ENCODE data around the gene KCNK4.

KCNK4 gene

DNA sequence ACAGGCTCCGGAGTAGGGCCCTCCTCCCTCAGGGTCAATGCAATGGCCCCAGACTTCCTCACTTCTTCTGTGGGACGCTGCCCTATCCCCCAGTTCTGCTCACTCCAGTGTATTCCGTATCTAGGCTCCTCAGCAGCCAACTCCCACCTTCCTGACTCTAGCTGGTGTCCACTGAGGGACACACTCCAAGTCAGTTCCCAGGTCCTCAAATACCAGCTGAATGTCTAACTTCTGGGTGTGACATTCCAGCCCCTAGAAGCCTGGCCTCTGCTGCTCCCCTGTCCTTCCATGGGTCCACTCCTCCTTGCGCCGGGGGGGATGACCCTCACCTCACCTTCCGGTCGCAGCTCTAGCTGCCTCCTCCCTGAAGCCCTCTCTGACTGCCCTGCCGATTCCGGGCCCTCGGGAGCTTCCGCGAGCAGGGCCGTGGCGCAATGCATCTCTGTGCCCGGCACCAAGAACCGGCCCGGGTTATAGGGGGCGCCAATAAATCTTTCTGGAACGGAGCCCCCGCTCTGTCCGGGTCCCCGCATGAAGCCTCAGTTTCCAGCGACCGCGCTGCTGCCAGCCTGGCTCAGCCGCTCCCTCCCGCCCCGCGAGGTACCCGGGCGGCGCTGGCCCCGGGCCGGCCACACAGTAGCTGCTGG lies 22.1 kb upstream of the KCNK4 start:
- DNase-seq (ENCODE audit: low read depth, low spot score), result no peak

- DNase-seq (ENCODE audit: low read depth, low spot score), result peak; percentile 96
These were observed 21.4 kb upstream of the KCNK4 start for GRCh38 chr11:64269540-64270220.

DNA sequence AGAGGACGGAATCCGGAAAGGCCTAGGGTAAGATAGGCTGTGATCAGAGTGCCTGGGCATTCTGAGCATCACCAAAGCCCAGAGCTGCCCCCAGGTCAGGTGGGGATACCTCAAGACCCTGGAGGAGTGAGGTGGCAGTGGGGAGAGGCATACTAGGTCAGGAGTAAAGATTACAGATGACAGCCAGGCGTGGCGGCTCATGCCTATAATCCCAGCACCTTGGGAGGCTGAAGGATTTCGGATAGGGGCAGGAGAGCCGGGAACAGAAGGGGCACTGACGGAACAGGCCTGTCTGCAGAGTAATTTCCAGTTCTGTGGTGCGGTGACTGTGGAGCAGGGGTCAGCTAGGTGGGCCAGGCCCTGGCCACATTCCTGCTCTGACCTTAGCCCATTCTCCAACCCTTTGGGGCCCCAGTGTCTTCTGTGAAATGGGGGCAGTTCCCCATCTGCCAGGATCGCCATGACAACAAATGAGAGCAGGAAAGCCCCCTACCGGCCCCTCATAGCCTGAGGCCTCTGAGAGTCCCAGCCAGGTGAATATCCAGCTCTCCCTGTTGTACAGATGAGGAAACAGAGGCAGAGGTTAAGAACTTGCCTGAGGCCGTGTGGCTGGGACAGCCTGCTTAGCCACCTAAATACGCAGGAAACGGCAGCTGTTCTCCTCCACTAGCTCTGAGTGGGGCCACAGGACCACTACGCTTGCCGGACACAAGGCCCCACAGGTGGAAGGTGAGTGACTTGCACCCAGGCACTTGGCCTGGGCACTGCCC lies 15.9 kb upstream of the KCNK4 start:
- DNase-seq (ENCODE audit: low read depth, low spot score), result no peak

- DNase-seq (ENCODE audit: low read depth, low spot score), result no peak
These were observed 15.3 kb upstream of the KCNK4 start for GRCh38 chr11:64275841-64276240.

DNA sequence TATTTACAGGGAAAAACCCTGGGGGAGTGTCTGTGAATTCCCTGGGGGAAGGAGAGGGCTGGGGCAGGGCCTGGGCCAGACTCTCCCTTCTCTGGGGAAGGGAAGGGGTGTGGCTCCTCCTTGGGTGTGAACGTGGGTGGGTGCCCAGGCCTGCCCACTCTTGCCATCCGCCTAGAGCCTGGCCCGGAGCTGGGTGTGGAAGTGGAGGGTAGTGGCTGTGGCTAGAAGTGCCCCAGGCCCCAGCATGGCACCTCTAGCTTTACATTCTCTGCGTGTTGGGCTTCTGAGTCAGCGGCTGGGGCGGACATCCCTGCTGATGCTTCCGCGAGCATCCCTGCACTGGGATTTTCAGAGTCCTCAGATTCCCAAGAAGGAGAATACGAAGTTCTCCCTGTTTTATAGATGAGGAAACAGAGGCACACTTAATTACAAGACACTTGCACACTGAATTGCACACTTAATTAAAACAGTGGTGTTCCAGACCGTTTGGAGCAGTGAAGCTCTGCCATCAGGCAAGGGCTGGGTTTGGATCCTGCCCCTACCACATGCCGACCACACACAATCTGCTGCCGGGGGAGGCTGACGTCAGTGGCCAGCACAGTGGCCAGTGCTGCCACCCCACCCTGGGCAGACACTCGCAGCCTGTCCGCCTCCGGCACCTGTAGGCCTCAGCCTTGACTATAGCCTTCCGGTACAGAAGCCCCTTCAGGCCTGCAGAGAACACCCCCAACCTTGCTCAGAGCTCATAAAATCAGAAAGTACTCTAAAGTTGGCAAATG lies 14.3 kb upstream of the KCNK4 start:
- DNase-seq (ENCODE audit: low read depth, low spot score), result no peak

DNA sequence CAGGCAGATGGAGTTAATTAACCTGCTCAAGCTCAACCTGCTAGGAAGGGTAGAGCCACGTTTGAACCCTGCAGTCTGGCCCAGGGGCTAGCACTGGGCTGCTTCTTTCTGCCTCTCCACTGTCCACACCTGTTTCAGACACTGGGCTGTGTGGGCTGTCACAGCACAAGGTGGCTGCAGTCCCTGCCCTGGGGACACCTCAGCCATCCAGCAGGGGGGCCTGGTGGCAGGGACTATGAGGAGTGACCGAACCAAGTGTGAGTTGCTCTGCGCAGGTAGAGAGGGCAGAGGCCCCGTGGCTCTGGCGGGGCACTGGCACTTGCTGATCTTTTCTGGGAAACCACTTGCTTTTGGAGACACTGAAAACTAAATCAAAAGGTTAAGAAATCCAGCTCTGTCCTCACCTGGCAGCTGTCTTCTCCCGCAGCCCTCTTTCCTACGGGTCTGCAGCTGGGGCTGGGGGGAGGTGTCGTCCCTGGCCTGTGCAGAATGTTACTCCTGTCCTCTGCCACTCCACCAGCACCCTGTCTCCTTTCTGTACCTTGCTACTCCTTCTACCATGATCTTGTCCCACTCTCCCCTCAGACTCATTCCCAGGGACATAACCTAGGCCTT lies 12.4 kb upstream of the KCNK4 start:
- no peak for DNase-seq (ENCODE audit: low read depth, low spot score)

DNA sequence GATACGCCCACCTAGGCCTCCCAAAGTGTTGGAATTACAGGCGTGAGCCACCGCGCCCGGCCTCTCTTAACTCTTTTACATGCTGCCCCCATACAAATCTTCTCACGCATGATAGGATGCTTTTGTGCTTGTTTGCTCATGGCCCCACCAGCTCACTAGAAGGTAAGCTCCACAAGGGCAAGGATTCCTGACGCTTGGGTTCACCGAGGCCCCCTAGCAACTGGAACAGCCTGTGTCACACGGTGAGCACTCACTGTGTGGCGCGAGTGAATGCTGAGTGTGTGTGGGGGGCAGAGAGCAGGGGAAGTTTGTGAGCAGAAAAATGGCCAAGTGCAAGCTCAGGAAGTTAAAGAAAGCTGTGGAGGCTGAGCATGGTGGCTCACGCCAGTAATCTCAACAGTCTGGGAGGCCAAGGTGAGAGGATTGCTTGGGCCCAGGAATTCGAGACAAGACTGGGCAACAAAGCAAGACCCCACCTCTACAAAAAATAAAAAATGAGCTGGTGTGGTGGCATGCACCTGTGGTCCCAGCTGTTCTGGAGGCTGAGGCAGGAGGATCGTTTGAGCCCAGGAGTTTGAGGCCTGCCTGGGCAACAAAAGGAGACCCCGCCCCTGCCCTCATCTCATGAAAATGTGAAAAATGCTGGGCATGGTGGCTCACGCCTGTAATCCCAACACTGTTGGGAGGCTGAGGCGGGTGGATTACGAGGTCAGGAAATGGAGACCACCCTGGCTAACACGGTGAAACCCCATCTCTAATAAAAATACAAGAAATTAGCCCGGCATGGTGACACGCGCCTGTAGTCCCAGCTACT lies 8.9 kb upstream of the KCNK4 start:
- DNase-seq (ENCODE audit: low read depth, low spot score), result no peak

DNA sequence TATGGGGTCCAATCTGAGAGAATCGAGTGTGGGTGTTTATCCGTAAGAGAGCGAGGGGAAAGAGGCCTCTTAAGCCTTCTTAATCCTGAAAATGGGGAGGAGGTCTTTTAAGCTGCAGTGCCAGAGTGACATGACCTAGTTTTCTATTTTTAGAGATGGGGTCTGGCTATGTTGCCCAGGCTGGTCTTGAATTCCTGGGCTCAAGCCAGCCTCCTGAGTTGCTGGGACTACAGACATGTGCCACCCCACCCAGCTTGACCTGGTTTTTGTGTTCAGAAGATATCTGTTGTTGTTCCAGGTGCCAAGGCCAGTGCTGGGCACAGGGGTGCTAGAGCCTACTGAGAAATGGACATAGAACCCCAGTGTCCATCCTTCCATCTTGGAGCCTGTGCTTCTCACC lies 8.0 kb upstream of the KCNK4 start:
- no peak for DNase-seq (ENCODE audit: low read depth, low spot score)

DNA sequence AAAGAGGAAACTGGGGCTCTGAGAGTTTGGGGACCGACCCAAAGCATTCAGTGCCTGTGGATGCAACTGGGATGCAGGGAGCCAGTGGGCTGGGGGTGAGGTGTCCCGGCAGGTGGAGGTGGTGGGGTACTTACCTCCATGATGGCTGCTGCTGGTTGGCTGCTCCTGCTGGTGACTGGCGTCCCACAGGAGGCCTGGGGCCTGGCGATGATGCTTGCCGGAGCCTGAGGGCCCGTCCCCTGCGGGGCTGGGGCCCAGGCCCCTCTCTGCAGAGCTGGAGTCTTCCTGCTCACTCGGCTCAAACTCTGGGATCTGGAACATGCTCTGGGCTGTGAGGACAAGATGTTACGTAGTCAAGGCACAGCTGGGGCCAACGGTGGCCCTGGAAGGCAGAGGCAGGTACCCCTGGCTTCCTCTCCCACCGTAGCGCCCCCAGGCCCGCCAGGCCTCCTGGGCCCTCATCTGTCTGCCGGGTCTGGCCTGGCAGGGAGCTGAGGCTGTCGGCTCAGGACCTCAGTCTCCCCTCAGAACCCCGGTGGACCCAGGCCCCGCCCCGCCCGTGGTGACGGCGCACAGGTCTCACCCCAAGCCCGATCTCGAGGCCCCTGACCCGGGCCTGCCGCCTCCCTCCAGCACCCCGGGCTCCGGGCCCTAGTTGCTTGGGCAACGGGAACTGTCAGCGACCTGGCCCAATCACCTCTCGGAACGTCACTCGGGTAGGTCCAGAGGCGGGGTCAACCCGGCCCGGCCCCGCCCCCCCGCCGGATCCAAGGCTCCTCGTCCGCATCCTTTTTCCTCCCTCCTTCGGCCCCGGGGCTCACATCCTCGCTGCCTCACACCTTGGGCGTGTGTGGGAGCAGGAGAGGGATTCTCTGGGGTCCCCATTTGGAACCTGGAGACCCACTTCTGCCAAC lies 6.8 kb upstream of the KCNK4 start, which contains the start of gene BAD:
Gene BAD (minus strand): TSS at position 618 of the 914 bp plus-strand sequence. CDS start 297 bp downstream, at position 321.
- DNase-seq (ENCODE audit: low read depth, low spot score), result peak; percentile 86

GRCh38 chr11:64284962-64285884 lies 5.9 kb upstream of the KCNK4 start, which contains the start of gene GPR137:
TSS of gene GPR137 (plus strand) at chr11:64285848. CDS start at chr11:64286525, 677 bp downstream.
- DNase-seq (ENCODE audit: low read depth, low spot score), result peak; percentile 84

GRCh38 chr11:64285885-64286800 lies 5.0 kb upstream of the KCNK4 start:
- no peak for DNase-seq (ENCODE audit: low read depth, low spot score)

DNA sequence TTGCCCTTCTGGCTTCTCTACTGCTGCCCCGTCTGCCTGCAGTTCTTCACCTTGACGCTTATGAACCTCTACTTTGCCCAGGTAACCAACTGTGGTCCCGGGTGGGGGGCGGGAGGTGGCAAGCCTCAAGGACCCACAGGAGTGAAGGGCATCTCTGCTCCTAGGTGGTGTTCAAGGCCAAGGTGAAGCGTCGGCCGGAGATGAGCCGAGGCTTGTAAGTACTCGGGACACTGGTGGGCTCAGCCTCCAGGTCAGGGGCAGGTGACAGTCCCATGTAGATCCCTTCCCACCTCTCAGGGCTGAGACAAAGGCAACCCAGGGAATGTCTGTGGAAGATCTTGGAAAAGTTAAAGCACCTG lies 4.3 kb upstream of the KCNK4 start:
- no peak for DNase-seq (ENCODE audit: low read depth, low spot score)

DNA sequence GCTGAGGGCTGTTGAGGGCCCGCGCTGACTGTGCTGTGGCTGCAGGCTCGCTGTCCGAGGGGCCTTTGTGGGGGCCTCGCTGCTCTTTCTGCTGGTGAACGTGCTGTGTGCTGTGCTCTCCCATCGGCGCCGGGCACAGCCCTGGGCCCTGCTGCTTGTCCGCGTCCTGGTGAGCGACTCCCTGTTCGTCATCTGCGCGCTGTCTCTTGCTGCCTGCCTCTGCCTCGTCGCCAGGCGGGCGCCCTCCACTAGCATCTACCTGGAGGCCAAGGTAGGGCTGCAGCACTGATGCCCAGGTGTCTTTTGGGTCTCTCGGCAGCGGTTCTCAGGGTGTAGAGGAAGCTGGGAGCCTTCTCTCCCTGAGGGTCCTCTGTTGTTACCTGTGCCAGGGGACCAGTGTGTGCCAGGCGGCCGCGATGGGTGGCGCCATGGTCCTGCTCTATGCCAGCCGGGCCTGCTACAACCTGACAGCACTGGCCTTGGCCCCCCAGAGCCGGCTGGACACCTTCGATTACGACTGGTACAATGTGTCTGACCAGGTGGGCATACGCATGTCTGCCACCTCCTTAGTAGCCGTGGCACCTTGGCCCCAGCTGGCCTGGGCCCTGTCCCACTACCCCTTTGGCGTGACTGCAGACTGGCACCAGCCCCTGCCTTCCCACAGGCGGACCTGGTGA lies 3.3 kb upstream of the KCNK4 start:
- no peak for DNase-seq (ENCODE audit: low read depth, low spot score)

- no peak for DNase-seq (ENCODE audit: low read depth, low spot score)
These were observed 2.8 kb upstream of the KCNK4 start for GRCh38 chr11:64288353-64288750.

DNA sequence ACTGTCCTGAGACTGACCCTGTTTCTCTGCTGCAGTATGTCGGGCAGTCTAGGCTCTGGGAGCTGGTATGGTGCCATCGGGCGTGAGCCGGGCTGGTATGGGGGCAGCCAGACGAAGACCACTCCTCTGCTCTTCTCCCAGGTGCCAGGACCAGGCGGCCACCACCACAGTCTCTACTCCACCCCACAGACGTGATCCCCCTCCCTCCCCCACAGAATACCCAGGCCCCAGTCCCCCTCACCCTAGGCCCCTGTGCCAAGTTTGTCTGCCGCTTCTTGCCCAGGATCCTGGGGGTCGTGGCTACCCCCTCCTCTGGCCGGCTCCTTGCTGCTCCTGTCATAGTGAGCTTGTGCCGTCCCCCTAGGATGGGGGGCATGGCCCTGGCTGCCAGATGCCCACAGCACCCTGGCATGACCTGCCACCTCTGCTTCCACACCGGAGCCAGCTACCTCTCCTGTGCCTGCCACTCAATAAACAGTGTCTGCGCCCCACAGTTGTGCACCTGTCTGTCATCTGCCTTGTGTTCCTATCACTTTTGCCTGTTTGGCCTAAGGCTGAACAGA lies 2.0 kb upstream of the KCNK4 start:
- no peak for DNase-seq (ENCODE audit: low read depth, low spot score)

All from activated CD4-positive, CD25-positive, alpha-beta regulatory T cell treated with anti-CD3 and anti-CD28 coated beads, Interleukin-2, amount 50 U/mL, for 16 hours (primary cell).